OCI-LY1 (cell line): ENCODE measurements around the gene VOPP1.
A peak's percentile ranks its signal among the peaks of the same experiment; 100 is the strongest.

ENCODE experiments used
- H2AFZ ChIP-seq: fragments of 200-600 bp; sonication (generic), shearing (Covaris generic); 2 replicates; pipeline ENCODE4 v1.6.0; 2014; ENCODE audit warnings: antibody characterized with exemption, mild to moderate bottlenecking, low read length
- H3F3A ChIP-seq: fragments of 200-600 bp; sonication (generic), shearing (Covaris generic); 2 replicates; pipeline ENCODE4 v1.6.0; 2014; ENCODE audit warnings: mild to moderate bottlenecking, antibody characterized with exemption, low read length, moderate library complexity; ENCODE audit not compliant: insufficient read depth
- H3K27ac ChIP-seq: fragments of 200-600 bp; sonication (generic); 2 replicates; pipeline ENCODE4 v1.5.1; 2014; ENCODE audit warnings: low read length, mixed run types, mild to moderate bottlenecking, low read depth; ENCODE audit not compliant: poor library complexity, severe bottlenecking
- H3K27me3 ChIP-seq: fragments of 200-600 bp; sonication (generic); 2 replicates; pipeline ENCODE4 v1.6.0; 2014; ENCODE audit warnings: antibody characterized with exemption, mild to moderate bottlenecking, low read length, moderate library complexity; ENCODE audit not compliant: insufficient read depth
- H3K36me3 ChIP-seq: fragments of 200-600 bp; sonication (generic); 2 replicates; pipeline ENCODE4 v1.6.1; 2014; ENCODE audit warnings: mild to moderate bottlenecking, antibody characterized with exemption, low read length, moderate library complexity, mixed read lengths; ENCODE audit not compliant: insufficient read depth
- H3K4me1 ChIP-seq: fragments of 200-600 bp; sonication (generic); 2 replicates; pipeline ENCODE4 v1.5.1; 2014; ENCODE audit warnings: mild to moderate bottlenecking, low read length, moderate library complexity; ENCODE audit not compliant: insufficient read depth, severe bottlenecking
- H3K4me2 ChIP-seq: fragments of 200-600 bp; sonication (generic), shearing (Covaris generic); 2 replicates; pipeline ENCODE4 v1.6.1; 2014; ENCODE audit warnings: low read length
- H3K4me3 ChIP-seq: fragments of 200-600 bp; sonication (generic); 2 replicates; pipeline ENCODE4 v1.5.1; 2014; ENCODE audit warnings: low read length, low read depth, mild to moderate bottlenecking, mixed read lengths; ENCODE audit not compliant: poor library complexity, severe bottlenecking
- H3K79me2 ChIP-seq: fragments of 200-600 bp; shearing (Covaris generic); 2 replicates; pipeline ENCODE4 v1.6.1; 2016; ENCODE audit warnings: mixed run types, low read length, mixed read lengths; ENCODE audit not compliant: insufficient read depth
- H3K9ac ChIP-seq: fragments of 200-600 bp; sonication (generic), shearing (Covaris generic); 2 replicates; pipeline ENCODE4 v1.6.1; 2014; ENCODE audit warnings: mild to moderate bottlenecking, low read length, mixed read lengths
- H3K9me2 ChIP-seq: fragments of 200-600 bp; sonication (generic), shearing (Covaris generic); 2 replicates; pipeline ENCODE4 v1.6.1; 2014; ENCODE audit warnings: low read depth, mild to moderate bottlenecking, low read length, mixed read lengths
- H3K9me3 ChIP-seq: fragments of 200-600 bp; shearing (Covaris generic); 2 replicates; pipeline ENCODE4 v1.6.1; 2014; ENCODE audit warnings: low read length, mixed read lengths
- H4K20me1 ChIP-seq: fragments of 200-600 bp; sonication (generic), shearing (Covaris generic); 2 replicates; pipeline ENCODE4 v1.6.0; 2016; ENCODE audit warnings: mild to moderate bottlenecking, low read length; ENCODE audit not compliant: insufficient read depth
- EZH2 ChIP-seq: fragments of 200-600 bp; sonication (generic), shearing (Covaris generic); IDR thresholded peaks from 2 replicates; pipeline ENCODE4 v1.8.0; 2017; ENCODE audit warnings: borderline replicate concordance, mixed run types, mild to moderate bottlenecking, antibody characterized with exemption, low read length, moderate library complexity, mixed read lengths
- TF ChIP-seq, protein P1 (sequence below): fragments of 200-600 bp; sonication (generic), shearing (Covaris generic); IDR thresholded peaks from 2 replicates; pipeline ENCODE4 v1.5.1; 2017; ENCODE audit warnings: mild to moderate bottlenecking, antibody characterized with exemption, low read length, moderate library complexity, mixed read lengths

The VOPP1 gene

DNA sequence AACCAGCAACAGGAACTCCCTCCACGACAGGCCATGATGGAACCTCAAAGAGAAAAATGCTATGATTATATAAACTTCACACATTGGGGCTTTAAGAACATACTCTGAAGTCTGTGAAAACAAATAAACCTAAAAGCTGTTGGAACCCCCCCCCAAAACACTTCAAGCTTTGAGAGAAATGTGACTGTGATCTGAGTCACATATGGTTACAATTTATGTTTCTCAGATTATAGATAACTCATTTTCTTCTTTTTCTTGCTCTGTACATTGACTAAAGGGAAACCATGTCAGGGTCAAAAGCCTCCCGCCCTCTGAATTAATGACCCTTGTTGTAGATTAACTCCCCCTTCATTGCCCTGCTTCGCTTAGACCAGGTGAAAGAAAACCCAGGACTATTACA is 15.8 kb downstream of the VOPP1 start:
- H3K9me3 ChIP-seq, result no peaks in the 10 kb centered on the region
- peaks cover 27% of the 10 kb centered on the region; the same call in 1 of the 2 replicates for H3K36me3 ChIP-seq
- no peak overlapping the region for H2AFZ ChIP-seq
- H3K4me1 ChIP-seq, result peaks cover 100% of the 10 kb centered on the region
- peaks cover 99% of the 10 kb centered on the region for H3K79me2 ChIP-seq
- peak overlapping the region; percentile 38 for H3K4me3 ChIP-seq
- no peaks in the 10 kb centered on the region for H4K20me1 ChIP-seq
- peak overlapping the region; percentile 46 for H3K9ac ChIP-seq
- no peaks in the 10 kb centered on the region for H3K27me3 ChIP-seq
- no peaks in the 10 kb centered on the region for H3K9me2 ChIP-seq
- no peaks in the 10 kb centered on the region for H3F3A ChIP-seq
- peak overlapping the region; percentile 92 for H3K27ac ChIP-seq
- TF ChIP-seq EZH2, result no peak
- TF ChIP-seq, protein P1, sequence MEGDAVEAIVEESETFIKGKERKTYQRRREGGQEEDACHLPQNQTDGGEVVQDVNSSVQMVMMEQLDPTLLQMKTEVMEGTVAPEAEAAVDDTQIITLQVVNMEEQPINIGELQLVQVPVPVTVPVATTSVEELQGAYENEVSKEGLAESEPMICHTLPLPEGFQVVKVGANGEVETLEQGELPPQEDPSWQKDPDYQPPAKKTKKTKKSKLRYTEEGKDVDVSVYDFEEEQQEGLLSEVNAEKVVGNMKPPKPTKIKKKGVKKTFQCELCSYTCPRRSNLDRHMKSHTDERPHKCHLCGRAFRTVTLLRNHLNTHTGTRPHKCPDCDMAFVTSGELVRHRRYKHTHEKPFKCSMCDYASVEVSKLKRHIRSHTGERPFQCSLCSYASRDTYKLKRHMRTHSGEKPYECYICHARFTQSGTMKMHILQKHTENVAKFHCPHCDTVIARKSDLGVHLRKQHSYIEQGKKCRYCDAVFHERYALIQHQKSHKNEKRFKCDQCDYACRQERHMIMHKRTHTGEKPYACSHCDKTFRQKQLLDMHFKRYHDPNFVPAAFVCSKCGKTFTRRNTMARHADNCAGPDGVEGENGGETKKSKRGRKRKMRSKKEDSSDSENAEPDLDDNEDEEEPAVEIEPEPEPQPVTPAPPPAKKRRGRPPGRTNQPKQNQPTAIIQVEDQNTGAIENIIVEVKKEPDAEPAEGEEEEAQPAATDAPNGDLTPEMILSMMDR, result no peak
- peak overlapping the region; percentile 71 for H3K4me2 ChIP-seq

DNA sequence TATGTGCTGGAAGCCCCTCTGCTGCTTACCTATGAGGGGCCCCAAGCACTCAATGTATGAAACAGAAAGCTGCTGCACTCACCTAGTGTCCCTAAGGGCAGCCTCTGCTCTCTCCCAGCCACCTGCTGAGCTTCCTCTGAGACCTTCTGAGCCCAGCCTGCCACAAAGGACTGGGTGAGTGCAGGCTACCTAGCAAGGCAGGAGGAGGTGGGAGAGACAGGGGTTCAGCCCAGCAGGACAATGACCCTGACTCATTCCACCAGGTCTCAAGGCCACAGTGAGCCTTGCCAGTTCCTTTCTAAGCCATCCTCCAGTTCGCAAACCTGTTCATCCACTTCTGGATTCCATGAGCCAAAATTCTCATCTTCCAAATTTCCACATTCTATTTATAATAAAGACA is 16.3 kb downstream of the VOPP1 start:
- Histone ChIP-seq H4K20me1 (no peaks in the 10 kb centered on the region), H3K4me2 (peak overlapping the region; percentile 71), H3K9ac (peak overlapping the region; percentile 46; the same call in 1 of the 2 replicates)

DNA sequence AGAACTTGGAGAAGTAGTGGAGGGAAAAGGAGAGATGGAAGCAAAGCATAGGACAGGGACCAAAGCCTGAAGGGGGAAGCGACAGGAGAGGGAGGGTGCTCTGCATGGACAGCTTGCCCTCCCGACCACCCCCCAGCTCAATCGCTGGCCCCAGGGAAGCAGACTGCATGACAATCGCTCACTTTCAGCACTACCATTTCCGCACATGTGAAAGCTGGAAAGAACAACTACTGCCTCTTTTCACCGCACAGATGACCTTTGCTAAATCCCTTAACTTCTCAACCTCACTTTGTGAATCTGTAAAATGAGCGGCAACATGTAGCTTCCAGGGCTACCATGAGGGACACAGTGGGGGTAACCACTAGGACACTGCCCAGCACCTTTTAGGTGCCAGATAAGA is 17.1 kb downstream of the VOPP1 start:
- H3K4me3 ChIP-seq, result no peak overlapping the region
- H3F3A ChIP-seq, result no peaks in the 10 kb centered on the region
- H3K36me3 ChIP-seq, result peaks cover 27% of the 10 kb centered on the region; the same call in 1 of the 2 replicates
- H3K9me3 ChIP-seq, result no peaks in the 10 kb centered on the region
- H3K4me1 ChIP-seq, result peaks cover 100% of the 10 kb centered on the region
- H3K4me2 ChIP-seq, result peak overlapping the region; percentile 71; the same call in 1 of the 2 replicates
- no peaks in the 10 kb centered on the region for H3K9me2 ChIP-seq
- H4K20me1 ChIP-seq, result no peaks in the 10 kb centered on the region
- H3K9ac ChIP-seq, result peak overlapping the region; percentile 46; the same call in 1 of the 2 replicates
- no peaks in the 10 kb centered on the region for H3K27me3 ChIP-seq
- peaks cover 99% of the 10 kb centered on the region for H3K79me2 ChIP-seq
- H3K27ac ChIP-seq, result peak overlapping the region; percentile 92
- no peak overlapping the region for H2AFZ ChIP-seq
- TF ChIP-seq EZH2, result no peak
- TF ChIP-seq, protein P1, result no peak

More for the DNA sequence above, 16.3 kb downstream of the VOPP1 start:
- H3K4me3 ChIP-seq, result peak overlapping the region; percentile 9
- H3K9me2 ChIP-seq, result no peaks in the 10 kb centered on the region
- peaks cover 99% of the 10 kb centered on the region for H3K79me2 ChIP-seq
- TF ChIP-seq, protein P1, result no peak
- no peak for TF ChIP-seq EZH2
- H2AFZ ChIP-seq, result no peak overlapping the region
- peak overlapping the region; percentile 92 for H3K27ac ChIP-seq
- peaks cover 100% of the 10 kb centered on the region for H3K4me1 ChIP-seq
- no peaks in the 10 kb centered on the region for H3F3A ChIP-seq
- H3K36me3 ChIP-seq, result peaks cover 27% of the 10 kb centered on the region; the same call in 1 of the 2 replicates
- no peaks in the 10 kb centered on the region for H3K9me3 ChIP-seq
- no peaks in the 10 kb centered on the region for H3K27me3 ChIP-seq
